Bronchus fibroblast of lung (primary cell): Measurements from ENCODE around the gene DNPH1. TPM values are rescaled to one million over a fixed set of nuclear protein-coding genes. Genes with fewer than 3 reads are reported as not detected.

Experiments used
- total RNA-seq: library from RNA; depleted of rRNA; stranded (reverse); fragments of >200 nt; gene quantifications from 2 replicates; pipeline ENCODE4 v1.2.3, GENCODE V29; 2015

Gene DNPH1
- 70.2 and 74.8 TPM in 2 replicates for total RNA-seq

GRCh38 chr6:43228951-43229802 lies at the start of gene DNPH1:
TSS of gene DNPH1 (minus strand) at chr6:43229481. CDS start at chr6:43229456, 25 bp downstream.

GRCh38 chr6:43242908-43243663 lies 13.8 kb upstream of the DNPH1 start, which contains the start of gene TTBK1:
TSS of gene TTBK1 (plus strand) at chr6:43243481. CDS start at chr6:43246661, 3,180 bp downstream.

GRCh38 chr6:43181942-43182860 lies 47.1 kb downstream of the DNPH1 start, which contains the start of gene CUL9:
TSS of gene CUL9 (plus strand) at chr6:43182196. CDS start at chr6:43184311, 2,115 bp downstream.

Other genes with a start within 250 kb of the DNPH1 start
- 54.3 and 71.8 TPM in 2 replicates for gene PPP2R5D, start 244.9 kb downstream of the DNPH1 start, total RNA-seq
- gene MEA1, start 215.5 kb downstream of the DNPH1 start, total RNA-seq, result 110 and 111 TPM in 2 replicates
- 83.7 and 84.1 TPM in 2 replicates for gene KLHDC3, start 215.2 kb downstream of the DNPH1 start, total RNA-seq
- gene RRP36, start 207.9 kb downstream of the DNPH1 start, total RNA-seq, result 109 and 114 TPM in 2 replicates
- 27.6 and 30.0 TPM in 2 replicates for gene CUL7, start 175.6 kb downstream of the DNPH1 start, total RNA-seq
- 32.6 and 53.5 TPM in 2 replicates for gene MRPL2, start 170.0 kb downstream of the DNPH1 start, total RNA-seq
- 7.6 and 8.3 TPM in 2 replicates for gene KLC4, start 169.8 kb downstream of the DNPH1 start, total RNA-seq
- gene PTK7, start 153.2 kb downstream of the DNPH1 start, total RNA-seq, result 96.6 and 102 TPM in 2 replicates
- 25.9 and 26.0 TPM in 2 replicates for gene SRF, start 58.2 kb downstream of the DNPH1 start, total RNA-seq
- gene CUL9, start 47.3 kb downstream of the DNPH1 start, total RNA-seq, result 17.4 and 22.9 TPM in 2 replicates
- under 0.01 TPM in 1 of 2 replicates, not detected in the other for gene TTBK1, start 14.0 kb upstream of the DNPH1 start, total RNA-seq
- gene SLC22A7, start 68.8 kb upstream of the DNPH1 start, total RNA-seq, result not detected in 2 replicates
- not detected in 2 replicates for gene CRIP3, start 79.3 kb upstream of the DNPH1 start, total RNA-seq
- gene ZNF318, start 140.2 kb upstream of the DNPH1 start, total RNA-seq, result 5.4 and 6.2 TPM in 2 replicates
- 14.1 and 20.8 TPM in 2 replicates for gene ABCC10, start 198.1 kb upstream of the DNPH1 start, total RNA-seq
- gene DLK2, start 226.1 kb upstream of the DNPH1 start, total RNA-seq, result 1.0 and 1.5 TPM in 2 replicates
- gene TJAP1, start 248.1 kb upstream of the DNPH1 start, total RNA-seq, result 18.5 and 20.4 TPM in 2 replicates